HG03558 (cell line): ENCODE data around the gene MDGA2.
"Not testable (repeated sequence)": the region's sequence is repeated elsewhere in the genome, so short reads cannot be mapped to it uniquely, and the experiment has no call there.

ENCODE experiments used
- ATAC-seq: cut with Tn5 transposase; IDR thresholded peaks from one replicate; pipeline ENCODE4 v1.9.1; 2021; ENCODE audit warnings: moderate number of reproducible peaks; ENCODE audit not compliant: unreplicated experiment; ENCODE audit errors: extremely low read depth

MDGA2 gene

DNA sequence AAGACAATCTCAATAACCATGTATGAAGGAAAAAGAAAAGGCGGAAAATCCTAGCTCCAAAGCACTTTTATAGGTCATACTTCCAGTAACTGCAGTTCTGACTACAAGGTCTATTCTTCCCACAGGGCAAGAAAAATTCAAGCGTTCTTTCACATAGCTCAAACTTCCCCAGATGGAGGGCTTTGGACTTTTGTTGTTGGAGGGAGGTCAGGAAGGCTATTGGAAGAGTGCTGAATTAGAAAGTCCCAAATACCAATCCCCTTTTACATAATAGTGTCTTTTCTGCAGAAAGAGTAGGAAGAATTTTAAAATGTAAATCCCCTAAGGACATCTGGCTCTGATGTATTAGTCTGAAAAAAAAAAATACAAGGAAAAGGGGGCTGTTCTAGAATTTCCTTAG is 309.4 kb downstream of the MDGA2 start:
- no peak for ATAC-seq

- no peak for ATAC-seq
Measured at GRCh38 chr14:47365233-47365632, 310.2 kb downstream of the MDGA2 start.

DNA sequence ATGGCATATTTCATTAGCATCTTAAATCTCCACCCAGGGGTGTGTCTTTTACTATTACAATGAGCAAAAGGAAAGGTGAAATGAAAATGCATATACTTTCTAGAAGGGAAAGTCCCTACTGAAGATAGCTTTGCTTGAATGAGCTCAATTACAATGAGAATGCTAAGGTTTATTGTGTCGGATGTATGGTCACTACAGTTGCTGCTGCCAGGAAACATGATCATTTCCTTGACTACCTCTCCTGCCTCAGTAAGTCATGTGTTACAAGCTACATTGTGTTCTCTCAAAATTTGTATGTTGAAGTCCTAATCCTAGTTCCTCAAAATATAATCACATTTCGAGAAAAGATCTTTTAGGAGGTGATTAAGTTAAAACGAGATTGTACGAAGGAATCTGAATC is 322.2 kb downstream of the MDGA2 start:
- no peak for ATAC-seq

GRCh38 chr14:47346849-47347248 is 328.6 kb downstream of the MDGA2 start:
- ATAC-seq, result no peak

DNA sequence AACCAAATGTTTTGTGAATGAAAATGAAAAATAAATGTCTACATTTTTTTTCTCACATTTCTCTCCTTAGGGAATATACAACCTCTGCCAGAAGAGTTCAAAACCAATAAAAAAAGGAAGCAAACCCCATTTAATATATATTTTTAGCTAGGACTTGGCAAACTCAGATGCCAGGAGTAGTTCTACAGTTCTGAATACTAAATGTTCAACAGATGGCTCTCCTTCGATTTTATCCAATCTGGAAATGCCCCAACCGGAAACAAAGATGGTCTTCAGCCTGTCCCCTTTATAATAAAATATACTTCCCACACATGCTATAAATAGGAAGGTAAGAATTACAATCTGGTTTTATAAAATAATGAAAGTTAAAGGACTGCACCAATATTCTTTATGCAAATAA is 330.4 kb downstream of the MDGA2 start:
- ATAC-seq, result no peak

DNA sequence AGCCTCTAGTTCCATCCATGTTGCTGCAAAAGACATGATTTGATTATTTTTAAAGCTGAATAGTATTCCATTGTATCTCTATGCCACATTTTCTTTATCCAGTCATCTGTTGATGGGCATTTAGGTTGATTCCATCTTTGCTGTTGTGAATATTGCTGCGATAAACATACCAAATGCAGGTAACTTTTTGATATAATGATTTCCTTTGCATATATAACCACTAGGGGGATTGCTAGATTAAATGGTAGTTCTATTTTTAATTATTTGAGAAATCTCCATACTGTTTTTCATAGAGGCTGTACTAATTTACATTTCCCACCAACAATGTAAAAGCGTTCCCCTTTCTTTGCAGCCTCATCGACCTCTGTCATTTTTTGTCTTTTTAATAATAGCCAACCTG is 342.5 kb downstream of the MDGA2 start:
- no peak for ATAC-seq

- no peak for ATAC-seq
Measured at GRCh38 chr14:47332106-47332505, 343.3 kb downstream of the MDGA2 start.

DNA sequence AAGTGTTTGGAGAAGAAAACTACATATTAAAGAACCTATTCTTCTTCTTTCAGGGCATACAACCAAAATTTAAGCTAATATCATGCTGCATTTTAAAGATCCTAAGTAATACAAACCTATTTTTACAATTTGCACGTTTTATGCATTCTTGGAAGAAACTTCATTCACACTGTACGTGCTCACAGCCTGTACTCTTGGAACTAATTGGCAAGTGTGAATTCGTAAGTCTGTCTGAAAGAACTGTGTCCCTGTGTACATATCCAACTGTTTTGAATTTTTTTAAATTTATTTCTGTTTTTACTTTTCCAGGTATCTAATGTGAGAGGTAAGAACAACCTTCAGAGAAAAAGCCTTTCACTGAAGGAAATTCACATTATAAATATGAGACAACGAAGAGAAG is 347.0 kb downstream of the MDGA2 start:
- no peak for ATAC-seq

- ATAC-seq, result no peak
Measured at GRCh38 chr14:47327336-47327735, 348.1 kb downstream of the MDGA2 start.

GRCh38 chr14:47322751-47323150 is 352.7 kb downstream of the MDGA2 start:
- no peak for ATAC-seq

DNA sequence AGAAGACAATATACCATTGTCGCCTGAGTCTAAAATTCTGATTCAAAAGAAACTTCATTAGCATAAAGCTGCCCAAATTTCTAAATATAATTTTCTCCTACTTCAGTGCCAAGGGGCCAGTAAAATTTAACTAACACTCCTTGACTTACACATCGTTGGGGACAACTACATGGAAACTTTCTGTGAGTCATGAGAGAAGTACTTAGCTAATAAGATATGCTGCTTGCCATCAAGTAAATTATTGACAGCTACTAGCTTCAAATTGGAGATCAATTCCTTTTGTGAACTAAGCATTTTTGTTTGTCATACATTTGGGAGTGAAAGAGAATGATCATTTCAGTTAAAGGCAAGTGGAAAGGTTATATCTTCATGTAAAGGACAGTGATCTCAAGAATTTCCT is 373.3 kb downstream of the MDGA2 start:
- no peak for ATAC-seq

GRCh38 chr14:47300796-47301195 is 374.6 kb downstream of the MDGA2 start:
- no peak for ATAC-seq

DNA sequence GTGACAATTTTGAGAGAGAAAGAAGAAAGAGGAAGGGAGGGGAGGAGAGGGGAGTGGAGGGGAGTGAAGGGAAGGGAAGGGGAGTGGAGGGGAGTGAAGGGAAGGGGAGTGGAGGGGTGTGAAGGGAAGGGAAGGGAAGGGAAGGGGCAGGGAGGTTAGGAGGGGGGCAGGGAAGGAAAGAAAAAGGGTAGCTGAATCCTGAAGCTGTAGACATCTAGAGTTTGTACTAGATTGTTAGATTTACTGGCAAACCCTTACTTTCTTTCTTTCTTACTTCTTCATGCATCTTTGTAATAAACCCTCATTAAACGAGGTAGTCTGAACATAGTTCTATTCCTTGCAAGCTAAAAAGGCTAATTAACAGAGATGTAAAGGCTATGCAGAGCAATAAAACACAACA is 378.0 kb downstream of the MDGA2 start:
- ATAC-seq, result no peak

- ATAC-seq, result no peak
Measured at GRCh38 chr14:47284283-47284682, 391.1 kb downstream of the MDGA2 start.

- ATAC-seq, result not testable (repeated sequence)
Measured at GRCh38 chr14:47281761-47282160, 393.6 kb downstream of the MDGA2 start.

DNA sequence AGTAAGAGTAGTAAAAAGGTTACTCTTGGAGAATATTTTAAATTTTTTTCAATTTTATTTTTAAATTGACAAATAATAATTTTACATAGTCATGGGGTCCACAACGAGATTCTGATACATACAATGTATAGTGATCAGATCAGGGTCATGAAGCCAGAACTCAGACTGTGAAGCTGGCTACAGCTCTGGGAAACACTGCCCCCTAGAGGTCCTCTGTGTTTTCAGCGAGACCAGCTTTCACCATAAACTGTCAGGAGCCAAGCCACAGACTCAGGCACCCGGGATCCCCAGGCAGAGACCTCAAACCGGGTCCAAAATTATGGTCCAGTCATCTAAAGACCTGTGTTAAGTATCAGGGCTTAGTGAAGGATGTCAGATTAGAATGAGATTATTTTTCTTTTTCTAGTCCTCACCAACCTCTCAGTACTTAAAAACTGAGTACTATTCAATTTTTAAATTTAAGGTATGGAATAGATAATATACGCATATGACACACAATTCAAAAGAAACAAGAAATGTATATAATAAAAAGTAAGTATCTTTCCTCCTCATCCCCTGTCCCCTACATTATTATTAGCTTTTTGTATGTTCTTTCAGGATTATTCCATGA is 397.1 kb downstream of the MDGA2 start:
- ATAC-seq, result no peak

GRCh38 chr14:47277703-47278102 is 397.7 kb downstream of the MDGA2 start:
- ATAC-seq, result no peak

GRCh38 chr14:47276931-47277330 is 398.5 kb downstream of the MDGA2 start:
- no peak for ATAC-seq

DNA sequence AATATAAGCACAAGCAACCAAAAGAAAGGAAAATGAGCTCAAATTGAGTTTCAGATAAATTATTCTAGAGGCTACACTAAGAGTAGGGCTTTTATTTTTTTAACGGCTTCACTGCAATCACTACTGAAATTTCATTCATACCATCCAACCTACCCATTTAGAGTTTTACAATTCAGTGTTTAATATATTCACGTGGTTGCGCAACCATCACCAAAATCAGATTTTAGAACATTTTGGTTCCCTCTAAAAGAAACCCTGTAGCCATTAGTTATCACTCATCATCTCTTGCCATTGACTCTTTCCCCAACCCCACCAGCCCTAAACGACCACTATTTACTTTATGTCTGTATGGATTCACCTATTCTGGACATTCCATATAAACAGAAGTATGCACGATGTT is 401.5 kb downstream of the MDGA2 start:
- ATAC-seq, result no peak

DNA sequence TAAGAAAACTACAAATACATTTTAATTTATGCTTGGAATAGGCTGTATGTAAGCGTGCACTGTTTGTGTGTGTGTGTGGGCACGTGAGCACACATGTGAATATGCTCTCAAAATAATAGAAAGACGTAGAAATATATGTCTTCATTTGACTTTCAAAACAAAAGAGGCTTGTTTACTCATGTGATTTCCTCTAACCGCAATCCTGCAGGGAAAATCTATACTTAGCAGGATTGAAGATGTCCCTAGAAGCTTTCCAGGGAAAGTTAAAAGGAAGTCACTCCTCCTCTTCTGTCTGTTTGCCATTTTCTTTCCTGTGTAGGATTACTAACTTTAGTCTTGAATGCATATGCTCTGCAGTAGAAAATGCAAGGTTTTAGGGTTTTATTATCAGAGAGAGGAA is 404.7 kb downstream of the MDGA2 start:
- no peak for ATAC-seq

GRCh38 chr14:47269756-47270492 is 405.5 kb downstream of the MDGA2 start:
- ATAC-seq, result no peak

DNA sequence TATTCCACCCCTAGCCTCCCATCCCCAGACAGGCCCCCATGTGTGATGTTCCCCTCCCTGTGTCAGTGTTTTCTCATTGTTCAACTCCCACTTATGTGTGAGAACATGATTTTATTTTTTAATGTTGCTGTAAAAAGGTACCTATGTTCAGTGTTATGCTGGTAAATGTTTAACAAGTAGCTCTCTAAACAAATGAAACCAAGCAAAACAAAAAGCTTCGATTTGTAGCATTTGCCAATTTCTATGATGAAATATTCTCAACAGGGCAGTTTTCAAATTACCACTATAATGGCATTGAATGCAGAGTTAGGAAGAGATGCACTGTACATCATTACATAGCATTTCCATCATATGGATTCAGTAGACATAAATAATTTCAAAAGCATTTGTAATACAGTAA is 410.6 kb downstream of the MDGA2 start:
- ATAC-seq, result no peak
